HEK293 (cell line): Measurements from ENCODE around the gene PRUNE1.

Experiments used
- CTCF ChIP-seq: fragments of 450-650 bp; formaldehyde crosslinking; IDR thresholded peaks from 2 replicates; pipeline ENCODE4 v1.5.1; 2016; ENCODE audit warnings: missing biosample characterization, missing genetic modification characterization
- KLF1 ChIP-seq: fragments of 450-650 bp; formaldehyde crosslinking; IDR thresholded peaks from 2 replicates; pipeline ENCODE4 v1.5.1; 2016; ENCODE audit warnings: missing biosample characterization, missing genetic modification characterization
- ZBTB17 ChIP-seq: fragments of 450-650 bp; formaldehyde crosslinking; IDR thresholded peaks from 2 replicates; pipeline ENCODE4 v1.5.1; 2016; ENCODE audit warnings: missing biosample characterization, missing genetic modification characterization
- ZBTB20 ChIP-seq: fragments of 450-650 bp; formaldehyde crosslinking; IDR thresholded peaks from 2 replicates; pipeline ENCODE4 v1.5.1; 2016; ENCODE audit warnings: missing biosample characterization, missing genetic modification characterization
- ZBTB8A ChIP-seq: fragments of 450-650 bp; formaldehyde crosslinking; IDR thresholded peaks from 2 replicates; pipeline ENCODE4 v1.5.1; 2016; ENCODE audit warnings: missing biosample characterization, missing genetic modification characterization
- ZNF169 ChIP-seq: fragments of 450-650 bp; formaldehyde crosslinking; IDR thresholded peaks from 2 replicates; pipeline ENCODE4 v1.5.1; 2016; ENCODE audit warnings: missing biosample characterization, missing genetic modification characterization
- ZNF174 ChIP-seq: fragments of 450-650 bp; formaldehyde crosslinking; IDR thresholded peaks from 2 replicates; pipeline ENCODE4 v1.5.0; 2017; ENCODE audit warnings: missing biosample characterization, mild to moderate bottlenecking, missing genetic modification characterization
- ZNF433 ChIP-seq: fragments of 450-650 bp; formaldehyde crosslinking; IDR thresholded peaks from 2 replicates; pipeline ENCODE4 v1.5.1; 2016; ENCODE audit warnings: missing biosample characterization, missing genetic modification characterization, low read depth
- ZNF510 ChIP-seq: fragments of 450-650 bp; formaldehyde crosslinking; IDR thresholded peaks from 2 replicates; pipeline ENCODE4 v1.5.1; 2018; ENCODE audit warnings: mild to moderate bottlenecking, missing genetic modification characterization, missing biosample characterization; ENCODE audit not compliant: insufficient replicate concordance
- ZNF580 ChIP-seq: fragments of 450-650 bp; formaldehyde crosslinking; IDR thresholded peaks from 2 replicates; pipeline ENCODE4 v1.5.1; 2016; ENCODE audit warnings: missing biosample characterization, missing genetic modification characterization
- ZNF645 ChIP-seq: fragments of 450-650 bp; formaldehyde crosslinking; IDR thresholded peaks from 2 replicates; pipeline ENCODE4; 2016; ENCODE audit warnings: missing biosample characterization, missing genetic modification characterization
- ZNF654 ChIP-seq: fragments of 450-650 bp; formaldehyde crosslinking; IDR thresholded peaks from 2 replicates; pipeline ENCODE4 v1.5.1; 2016; ENCODE audit warnings: low read depth, missing biosample characterization, missing genetic modification characterization
- ZNF777 ChIP-seq: fragments of 450-650 bp; formaldehyde crosslinking; IDR thresholded peaks from 2 replicates; pipeline ENCODE4 v1.5.1; 2017; ENCODE audit warnings: missing biosample characterization, missing genetic modification characterization, borderline replicate concordance
- ZNF791 ChIP-seq: fragments of 450-650 bp; formaldehyde crosslinking; IDR thresholded peaks from 2 replicates; pipeline ENCODE4 v1.5.1; 2016; ENCODE audit warnings: missing biosample characterization, missing genetic modification characterization
- TF ChIP-seq, protein P1 (sequence below): fragments of 450-650 bp; formaldehyde crosslinking; IDR thresholded peaks from 2 replicates; pipeline ENCODE4 v1.5.1; 2016; ENCODE audit warnings: missing biosample characterization, missing genetic modification characterization, borderline replicate concordance
- TF ChIP-seq, protein P2 (sequence below): fragments of 450-650 bp; formaldehyde crosslinking; IDR thresholded peaks from 2 replicates; pipeline ENCODE4 v1.5.1; 2016; ENCODE audit warnings: missing biosample characterization, missing genetic modification characterization
- TF ChIP-seq, protein P3 (sequence below): fragments of 450-650 bp; formaldehyde crosslinking; IDR thresholded peaks from 2 replicates; pipeline ENCODE4 v1.5.1; 2017; ENCODE audit warnings: missing biosample characterization, missing genetic modification characterization

PRUNE1 gene

DNA sequence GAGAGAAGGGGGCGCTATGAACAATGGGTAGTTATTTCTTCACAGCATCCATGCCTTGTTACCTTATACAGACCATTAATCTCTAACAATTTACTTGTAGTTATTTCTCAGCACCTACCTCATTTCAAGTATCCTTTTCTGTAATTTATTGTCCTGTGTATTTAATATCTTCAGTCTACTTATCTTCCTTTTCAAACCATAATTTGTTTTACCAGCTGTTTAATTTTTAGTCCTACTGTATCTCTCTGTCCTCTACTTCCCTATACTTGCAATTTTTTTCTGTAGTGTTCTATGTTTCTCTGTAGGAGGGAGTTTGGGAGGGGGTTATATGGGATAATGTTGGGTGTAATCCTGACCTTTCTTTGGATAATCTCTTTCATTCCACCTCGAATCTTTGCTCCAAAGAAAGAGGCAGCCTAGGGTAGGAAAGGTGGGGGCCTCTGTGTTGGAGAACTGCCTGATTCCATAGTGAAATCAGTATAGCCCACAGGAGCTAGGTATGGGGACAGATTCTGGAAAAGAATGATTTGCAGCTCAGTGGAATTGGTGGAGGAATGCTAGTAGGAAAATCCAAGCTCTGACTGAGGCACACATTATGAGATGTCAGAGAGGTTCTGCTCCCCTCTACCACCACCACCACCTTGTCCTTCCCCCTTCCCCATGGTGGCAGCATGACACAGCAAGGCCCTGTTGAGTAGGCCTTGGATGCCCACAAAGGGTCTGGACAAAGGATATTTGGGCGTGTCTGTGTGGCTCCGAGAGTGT, 52.6 kb downstream of the PRUNE1 start (continued):
- TF ChIP-seq ZNF654 (tag by site-specific recombination): no peak
- TF ChIP-seq ZBTB20 (tag by site-specific recombination): peak; percentile 31; the same call in 1 of the 2 replicates
- no peak for TF ChIP-seq ZNF433 (tag by site-specific recombination)
- TF ChIP-seq ZBTB8A (tag by site-specific recombination): peak; percentile 25; the same call in 1 of the 2 replicates
- TF ChIP-seq ZNF580: no peak
- TF ChIP-seq ZNF791 (tag by site-specific recombination): no peak
- TF ChIP-seq ZNF169 (tag by site-specific recombination): no peak
- no peak for TF ChIP-seq ZNF777 (tag by site-specific recombination)
- TF ChIP-seq, protein P1, sequence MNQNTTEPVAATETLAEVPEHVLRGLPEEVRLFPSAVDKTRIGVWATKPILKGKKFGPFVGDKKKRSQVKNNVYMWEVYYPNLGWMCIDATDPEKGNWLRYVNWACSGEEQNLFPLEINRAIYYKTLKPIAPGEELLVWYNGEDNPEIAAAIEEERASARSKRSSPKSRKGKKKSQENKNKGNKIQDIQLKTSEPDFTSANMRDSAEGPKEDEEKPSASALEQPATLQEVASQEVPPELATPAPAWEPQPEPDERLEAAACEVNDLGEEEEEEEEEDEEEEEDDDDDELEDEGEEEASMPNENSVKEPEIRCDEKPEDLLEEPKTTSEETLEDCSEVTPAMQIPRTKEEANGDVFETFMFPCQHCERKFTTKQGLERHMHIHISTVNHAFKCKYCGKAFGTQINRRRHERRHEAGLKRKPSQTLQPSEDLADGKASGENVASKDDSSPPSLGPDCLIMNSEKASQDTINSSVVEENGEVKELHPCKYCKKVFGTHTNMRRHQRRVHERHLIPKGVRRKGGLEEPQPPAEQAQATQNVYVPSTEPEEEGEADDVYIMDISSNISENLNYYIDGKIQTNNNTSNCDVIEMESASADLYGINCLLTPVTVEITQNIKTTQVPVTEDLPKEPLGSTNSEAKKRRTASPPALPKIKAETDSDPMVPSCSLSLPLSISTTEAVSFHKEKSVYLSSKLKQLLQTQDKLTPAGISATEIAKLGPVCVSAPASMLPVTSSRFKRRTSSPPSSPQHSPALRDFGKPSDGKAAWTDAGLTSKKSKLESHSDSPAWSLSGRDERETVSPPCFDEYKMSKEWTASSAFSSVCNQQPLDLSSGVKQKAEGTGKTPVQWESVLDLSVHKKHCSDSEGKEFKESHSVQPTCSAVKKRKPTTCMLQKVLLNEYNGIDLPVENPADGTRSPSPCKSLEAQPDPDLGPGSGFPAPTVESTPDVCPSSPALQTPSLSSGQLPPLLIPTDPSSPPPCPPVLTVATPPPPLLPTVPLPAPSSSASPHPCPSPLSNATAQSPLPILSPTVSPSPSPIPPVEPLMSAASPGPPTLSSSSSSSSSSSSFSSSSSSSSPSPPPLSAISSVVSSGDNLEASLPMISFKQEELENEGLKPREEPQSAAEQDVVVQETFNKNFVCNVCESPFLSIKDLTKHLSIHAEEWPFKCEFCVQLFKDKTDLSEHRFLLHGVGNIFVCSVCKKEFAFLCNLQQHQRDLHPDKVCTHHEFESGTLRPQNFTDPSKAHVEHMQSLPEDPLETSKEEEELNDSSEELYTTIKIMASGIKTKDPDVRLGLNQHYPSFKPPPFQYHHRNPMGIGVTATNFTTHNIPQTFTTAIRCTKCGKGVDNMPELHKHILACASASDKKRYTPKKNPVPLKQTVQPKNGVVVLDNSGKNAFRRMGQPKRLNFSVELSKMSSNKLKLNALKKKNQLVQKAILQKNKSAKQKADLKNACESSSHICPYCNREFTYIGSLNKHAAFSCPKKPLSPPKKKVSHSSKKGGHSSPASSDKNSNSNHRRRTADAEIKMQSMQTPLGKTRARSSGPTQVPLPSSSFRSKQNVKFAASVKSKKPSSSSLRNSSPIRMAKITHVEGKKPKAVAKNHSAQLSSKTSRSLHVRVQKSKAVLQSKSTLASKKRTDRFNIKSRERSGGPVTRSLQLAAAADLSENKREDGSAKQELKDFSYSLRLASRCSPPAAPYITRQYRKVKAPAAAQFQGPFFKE (tag by site-specific recombination): no peak
- TF ChIP-seq ZNF174 (tag by site-specific recombination): no peak
- TF ChIP-seq ZBTB17 (tag by site-specific recombination): peak; percentile 80
- TF ChIP-seq KLF1: no peak
- TF ChIP-seq, protein P2, sequence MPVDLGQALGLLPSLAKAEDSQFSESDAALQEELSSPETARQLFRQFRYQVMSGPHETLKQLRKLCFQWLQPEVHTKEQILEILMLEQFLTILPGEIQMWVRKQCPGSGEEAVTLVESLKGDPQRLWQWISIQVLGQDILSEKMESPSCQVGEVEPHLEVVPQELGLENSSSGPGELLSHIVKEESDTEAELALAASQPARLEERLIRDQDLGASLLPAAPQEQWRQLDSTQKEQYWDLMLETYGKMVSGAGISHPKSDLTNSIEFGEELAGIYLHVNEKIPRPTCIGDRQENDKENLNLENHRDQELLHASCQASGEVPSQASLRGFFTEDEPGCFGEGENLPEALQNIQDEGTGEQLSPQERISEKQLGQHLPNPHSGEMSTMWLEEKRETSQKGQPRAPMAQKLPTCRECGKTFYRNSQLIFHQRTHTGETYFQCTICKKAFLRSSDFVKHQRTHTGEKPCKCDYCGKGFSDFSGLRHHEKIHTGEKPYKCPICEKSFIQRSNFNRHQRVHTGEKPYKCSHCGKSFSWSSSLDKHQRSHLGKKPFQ (tag by site-specific recombination): no peak; the same call in 1 of the 2 replicates
- no peak for TF ChIP-seq ZNF645 (tag by site-specific recombination)
- TF ChIP-seq CTCF (tag by site-specific recombination): peak; percentile 27; the same call in 1 of the 2 replicates
- no peak for TF ChIP-seq ZNF510 (tag by site-specific recombination)
- TF ChIP-seq, protein P3, sequence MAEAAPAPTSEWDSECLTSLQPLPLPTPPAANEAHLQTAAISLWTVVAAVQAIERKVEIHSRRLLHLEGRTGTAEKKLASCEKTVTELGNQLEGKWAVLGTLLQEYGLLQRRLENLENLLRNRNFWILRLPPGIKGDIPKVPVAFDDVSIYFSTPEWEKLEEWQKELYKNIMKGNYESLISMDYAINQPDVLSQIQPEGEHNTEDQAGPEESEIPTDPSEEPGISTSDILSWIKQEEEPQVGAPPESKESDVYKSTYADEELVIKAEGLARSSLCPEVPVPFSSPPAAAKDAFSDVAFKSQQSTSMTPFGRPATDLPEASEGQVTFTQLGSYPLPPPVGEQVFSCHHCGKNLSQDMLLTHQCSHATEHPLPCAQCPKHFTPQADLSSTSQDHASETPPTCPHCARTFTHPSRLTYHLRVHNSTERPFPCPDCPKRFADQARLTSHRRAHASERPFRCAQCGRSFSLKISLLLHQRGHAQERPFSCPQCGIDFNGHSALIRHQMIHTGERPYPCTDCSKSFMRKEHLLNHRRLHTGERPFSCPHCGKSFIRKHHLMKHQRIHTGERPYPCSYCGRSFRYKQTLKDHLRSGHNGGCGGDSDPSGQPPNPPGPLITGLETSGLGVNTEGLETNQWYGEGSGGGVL: peak; percentile 17; the same call in 1 of the 2 replicates
